ENCODE measurements around the gene CPN2. TPM values are rescaled to one million over a fixed set of nuclear protein-coding genes. Genes with fewer than 3 reads are reported as not detected.

Gene CPN2
- total and polyA plus RNA-seq, 2 of the 13 experiments (the other 11 are each of a cell fraction or from before 2014, with no cell fraction given), result 26.7 to 27.7 TPM

DNA sequence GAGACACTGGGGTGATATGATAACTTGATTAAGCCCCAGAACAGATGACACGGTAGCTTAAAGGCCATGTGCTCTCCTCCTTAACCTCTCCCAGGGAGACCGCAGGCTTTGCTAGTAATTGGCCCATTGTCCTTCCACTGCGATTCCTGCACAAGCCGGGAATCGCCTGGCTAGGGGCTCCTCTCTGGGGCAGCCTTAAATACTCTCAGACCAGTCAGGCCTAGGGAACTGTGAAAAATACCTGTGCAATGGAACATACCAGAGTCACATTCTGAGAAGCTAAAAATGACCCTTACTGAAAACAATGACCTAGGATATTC is 56.3 kb downstream of the CPN2 start (continued):
- no peak for TF ChIP-seq PTBP1 (IDR thresholded peaks at IDR 0.05; ENCODE audit: low read depth, low read length, poor library complexity, severe bottlenecking)
- TF ChIP-seq, protein P1, sequence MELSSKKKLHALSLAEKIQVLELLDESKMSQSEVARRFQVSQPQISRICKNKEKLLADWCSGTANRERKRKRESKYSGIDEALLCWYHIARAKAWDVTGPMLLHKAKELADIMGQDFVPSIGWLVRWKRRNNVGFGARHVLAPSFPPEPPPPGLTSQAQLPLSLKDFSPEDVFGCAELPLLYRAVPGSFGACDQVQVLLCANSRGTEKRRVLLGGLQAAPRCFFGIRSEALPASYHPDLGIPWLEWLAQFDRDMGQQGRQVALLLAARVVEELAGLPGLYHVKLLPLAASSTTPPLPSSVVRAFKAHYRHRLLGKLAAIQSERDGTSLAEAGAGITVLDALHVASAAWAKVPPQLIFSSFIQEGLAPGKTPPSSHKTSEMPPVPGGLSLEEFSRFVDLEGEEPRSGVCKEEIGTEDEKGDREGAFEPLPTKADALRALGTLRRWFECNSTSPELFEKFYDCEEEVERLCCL (CRISPR knock-in tag; IDR thresholded peaks at IDR 0.05; ENCODE audit: borderline replicate concordance), result no peak

- no TSS peak for BruUV-seq (replicated peaks)
- DNase-seq (ENCODE audit: low spot score) (no peak), ATAC-seq (no peak), FAIRE-seq (no peak)
- 57% methylated on average over 7 of the region's 10 CpGs for WGBS (ENCODE audit: low lambda C conversion rate)
- H4K20me1 ChIP-seq (ENCODE audit: insufficient read depth, low read length), result no peaks in the 10 kb centered on the region
- peaks cover 23% of the 10 kb centered on the region for H3K4me1 ChIP-seq (ENCODE audit: insufficient read depth, low read length)
- H3K79me2 ChIP-seq (ENCODE audit: insufficient read depth, low read length), result no peaks in the 10 kb centered on the region
- ChIA-PET POLR2A (no interaction called here), CTCF (ENCODE audit: low intra/inter-chr PET ratio, low total read pairs) (no interaction called here)
- 0 out of 5 replicates have a peak, but pooled peaks cover 0 to 5% of the 10 kb centered on the region in 2 experiments for H3K27me3 ChIP-seq (ENCODE audit: control insufficient read depth in 1 of 2, insufficient read depth in 2 of 2, low read length in 2 of 2)
- H3K9ac ChIP-seq (ENCODE audit: insufficient read depth, low read depth, low read length), result no peak overlapping the region
- no peak overlapping the region for H3K4me3 ChIP-seq (replicated peaks in 1 of 3; ENCODE audit: insufficient read depth in 1 of 3, low read depth in 2 of 3, low read length in 3 of 3)
- H3K27ac ChIP-seq (ENCODE audit: extremely low read length, insufficient read depth, low read length), result no peak overlapping the region
- in situ Hi-C loops (cut with HindIII; ENCODE audit: extremely low pct_ligation_motif_present, low pct_unique_long_range_greater_than_20kb) (no loop called here), intact Hi-C loops (cut with micrococcal nuclease; ENCODE audit: unreplicated experiment) (no loop called here)
- no peaks in the 10 kb centered on the region for H3K9me3 ChIP-seq (ENCODE audit: low read length)
- no peak overlapping the region for H3K4me2 ChIP-seq (ENCODE audit: low read depth, low read length)
- no peak overlapping the region for H2AFZ ChIP-seq (ENCODE audit: low read length)
- H3K36me3 ChIP-seq (replicated peaks in 1 of 2; ENCODE audit: control insufficient read depth in 1 of 2, insufficient read depth in 2 of 2, low read length in 2 of 2), result no peaks in the 10 kb centered on the region
- TF ChIP-seq ZNF678 (CRISPR knock-in tag; IDR thresholded peaks at IDR 0.05), result no peak
- no peak for TF ChIP-seq SP140L (CRISPR knock-in tag; IDR thresholded peaks at IDR 0.05; ENCODE audit: borderline replicate concordance)
- TF ChIP-seq IRX3 (CRISPR knock-in tag; IDR thresholded peaks at IDR 0.05; ENCODE audit: borderline replicate concordance, low read depth), result no peak
- no peak for TF ChIP-seq ZBTB14 (CRISPR knock-in tag; IDR thresholded peaks at IDR 0.05)
- no peak for TF ChIP-seq ZBTB34 (CRISPR knock-in tag; IDR thresholded peaks at IDR 0.05)
- TF ChIP-seq, protein P2, sequence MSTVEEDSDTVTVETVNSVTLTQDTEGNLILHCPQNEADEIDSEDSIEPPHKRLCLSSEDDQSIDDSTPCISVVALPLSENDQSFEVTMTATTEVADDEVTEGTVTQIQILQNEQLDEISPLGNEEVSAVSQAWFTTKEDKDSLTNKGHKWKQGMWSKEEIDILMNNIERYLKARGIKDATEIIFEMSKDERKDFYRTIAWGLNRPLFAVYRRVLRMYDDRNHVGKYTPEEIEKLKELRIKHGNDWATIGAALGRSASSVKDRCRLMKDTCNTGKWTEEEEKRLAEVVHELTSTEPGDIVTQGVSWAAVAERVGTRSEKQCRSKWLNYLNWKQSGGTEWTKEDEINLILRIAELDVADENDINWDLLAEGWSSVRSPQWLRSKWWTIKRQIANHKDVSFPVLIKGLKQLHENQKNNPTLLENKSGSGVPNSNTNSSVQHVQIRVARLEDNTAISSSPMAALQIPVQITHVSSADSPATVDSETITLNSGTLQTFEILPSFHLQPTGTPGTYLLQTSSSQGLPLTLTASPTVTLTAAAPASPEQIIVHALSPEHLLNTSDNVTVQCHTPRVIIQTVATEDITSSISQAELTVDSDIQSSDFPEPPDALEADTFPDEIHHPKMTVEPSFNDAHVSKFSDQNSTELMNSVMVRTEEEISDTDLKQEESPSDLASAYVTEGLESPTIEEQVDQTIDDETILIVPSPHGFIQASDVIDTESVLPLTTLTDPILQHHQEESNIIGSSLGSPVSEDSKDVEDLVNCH (CRISPR knock-in tag; IDR thresholded peaks at IDR 0.05), result no peak
- TF ChIP-seq ZNF33A (CRISPR knock-in tag; IDR thresholded peaks at IDR 0.05; ENCODE audit: borderline replicate concordance), result no peak
- TF ChIP-seq MATR3 (CRISPR knock-in tag; IDR thresholded peaks at IDR 0.05), result no peak
Observed at GRCh38 chr3:194294199-194294894, 56.8 kb downstream of the CPN2 start.
